K562 (cell line): ENCODE data around the gene ADK. TPM values are rescaled to one million over a fixed set of nuclear protein-coding genes. Genes with fewer than 3 reads are reported as not detected.

ENCODE experiments used
- ATAC-seq: fragments of 200-7000 bp; cut with Tn5 transposase; 3 replicates; pipeline ENCODE4 v1.9.1; 2020; ENCODE audit warnings: moderate library complexity
- BruUV-seq: library from RNA; stranded (reverse); fragments of 400-500 nt; replicated peaks from 2 replicates; lab custom pipeline; 2021; lab: Mats Ljungman, UMichigan
- CTCF ChIA-PET: fragments of 300-600 bp; formaldehyde crosslinking; extraction: SDS; loops from one replicate; lab custom pipeline; 2021; ENCODE audit warnings: low intra/inter-chr PET ratio; lab: Yijun Ruan, JAX
- POLR2A ChIA-PET: fragments of 300-600, 350-650 bp; sonication (Branson Sonifier 250); formaldehyde crosslinking; extraction: SDS; loops from one replicate; lab custom pipeline; 2021; ENCODE audit warnings: antibody characterized with exemption, inconsistent platforms; lab: Yijun Ruan, JAX
- DNase-seq, 4 experiments: peaks; one replicate each; pipeline versions ENCODE4 v3.0.0 to v3.0.0-alpha.2; 2011 to 2018; ENCODE audit warnings: low spot score in 3 of 4, mixed read lengths in 3 of 4; ENCODE audit errors: extremely low read depth in 1 of 4
- FAIRE-seq: peaks from 2 replicates; lab custom pipeline; 2011; peaks lifted over from hg19 to GRCh38; lab: Jason Lieb, UNC
- H2AFZ ChIP-seq: 2 replicates; pipeline ENCODE4 v1.6.0; 2011; ENCODE audit warnings: low read depth, low read length, control low read depth, inconsistent platforms
- H3K27ac ChIP-seq: fragments of 200-600 bp; 3 replicates; pipeline ENCODE4 v1.8.0; 2011; ENCODE audit warnings: low read depth, mild to moderate bottlenecking, control low read depth, inconsistent platforms, low read length, moderate library complexity, mixed read lengths; ENCODE audit errors: extremely low read depth
- H3K27me3 ChIP-seq, 2 experiments: fragments of 300-600 bp in 1 of 2; 2 replicates in 1 of 2; 3 replicates in 1 of 2; pipeline versions ENCODE4 v1.6.0 to v1.8.0; 2011; ENCODE audit warnings: inconsistent platforms in 2 of 2, low read length in 2 of 2, mild to moderate bottlenecking in 1 of 2, mixed read lengths in 1 of 2, moderate library complexity in 1 of 2; ENCODE audit not compliant: control insufficient read depth in 2 of 2, insufficient read depth in 2 of 2
- H3K36me3 ChIP-seq: fragments of 300-600 bp; 3 replicates; pipeline ENCODE4 v1.8.0; 2011; ENCODE audit warnings: mild to moderate bottlenecking, low read length, inconsistent platforms; ENCODE audit not compliant: control insufficient read depth, insufficient read depth
- H3K4me1 ChIP-seq, 2 experiments: fragments of 200-600 bp in 1 of 2; replicated peaks in 1 of 2; 2 replicates in 1 of 2; 3 replicates in 1 of 2; pipeline versions ENCODE4 v1.5.1 to v1.8.0; 2011; ENCODE audit warnings: inconsistent platforms in 2 of 2, low read length in 2 of 2, mild to moderate bottlenecking in 1 of 2, mixed read lengths in 1 of 2, moderate library complexity in 1 of 2; ENCODE audit not compliant: control insufficient read depth in 2 of 2, insufficient read depth in 2 of 2
- H3K4me2 ChIP-seq: 2 replicates; pipeline ENCODE4 v1.6.1; 2011; ENCODE audit warnings: low read length, control low read depth, inconsistent platforms, mixed read lengths; ENCODE audit not compliant: insufficient read depth
- H3K4me3 ChIP-seq: fragments of 200-600 bp; sonication (generic), shearing (Covaris generic); 2 replicates; pipeline ENCODE4 v1.5.1; 2016; ENCODE audit warnings: control low read depth, inconsistent platforms
- H3K79me2 ChIP-seq: fragments of 200-600 bp; 3 replicates; pipeline ENCODE4 v1.8.0; 2011; ENCODE audit warnings: low read length, inconsistent platforms; ENCODE audit not compliant: control insufficient read depth, insufficient read depth
- H3K9ac ChIP-seq, 2 experiments: 2 replicates each; pipeline versions ENCODE4 v1.6.0 to v1.6.1; 2011; ENCODE audit warnings: low read depth in 2 of 2, low read length in 2 of 2, control low read depth in 1 of 2, inconsistent platforms in 1 of 2, mild to moderate bottlenecking in 1 of 2, mixed read lengths in 1 of 2; ENCODE audit not compliant: insufficient read depth in 1 of 2
- H3K9me1 ChIP-seq: one replicate; pipeline ENCODE4 v1.6.0; 2011; ENCODE audit warnings: inconsistent platforms, mild to moderate bottlenecking, low read length, moderate library complexity; ENCODE audit not compliant: control insufficient read depth, insufficient read depth
- H3K9me3 ChIP-seq: replicated peaks from 2 replicates; pipeline ENCODE4 v1.5.1; 2011; ENCODE audit warnings: low read depth, low read length, inconsistent platforms; ENCODE audit not compliant: control insufficient read depth, insufficient read depth
- H4K20me1 ChIP-seq: replicated peaks from 2 replicates; pipeline ENCODE4 v1.6.1; 2011; ENCODE audit warnings: low read length, inconsistent platforms, mixed read lengths; ENCODE audit not compliant: control insufficient read depth, insufficient read depth
- ARID3A ChIP-seq: IDR thresholded peaks from 2 replicates; pipeline ENCODE4 v1.6.1; 2012; ENCODE audit warnings: low read depth, low read length, improper control_type of control experiment, borderline replicate concordance
- EP400 ChIP-seq: fragments of 450-650 bp; IDR thresholded peaks from 2 replicates; pipeline ENCODE4 v1.6.1; 2017; ENCODE audit warnings: antibody characterized with exemption, mild to moderate bottlenecking, moderate library complexity
- POLR2B ChIP-seq: fragments of 450-650 bp; IDR thresholded peaks from 2 replicates; pipeline ENCODE4 v1.6.1; 2018; ENCODE audit warnings: low read depth; ENCODE audit not compliant: partially characterized antibody
- POLR2H ChIP-seq: IDR thresholded peaks from 2 replicates; pipeline ENCODE4 v1.6.1; 2016; ENCODE audit warnings: missing genetic modification characterization, low read depth, mild to moderate bottlenecking, control low read depth, missing compliant biosample characterization, moderate library complexity
- PRDM10 ChIP-seq: fragments of 450-650 bp; IDR thresholded peaks from 2 replicates; pipeline ENCODE4 v1.6.1; 2018; ENCODE audit not compliant: partially characterized antibody
- RAD21 ChIP-seq, 2 experiments: fragments of 250-450 bp in 1 of 2; fragments of 450-650 bp in 1 of 2; sonication (Bioruptor Pico) in 1 of 2; formaldehyde crosslinking in 1 of 2; IDR thresholded peaks in 1 of 2; conservative IDR thresholded peaks in 1 of 2; 2 replicates each; pipeline versions ENCODE4 v1.4.0 to v1.8.0; 2020 to 2022; ENCODE audit warnings: mild to moderate bottlenecking in 2 of 2, moderate library complexity in 1 of 2
- SMC3 ChIP-seq: conservative IDR thresholded peaks from 2 replicates; pipeline ENCODE4 v1.6.1; 2011; ENCODE audit warnings: low read depth, low read length, improper control_type of control experiment; ENCODE audit not compliant: insufficient read depth
- TRIM24 ChIP-seq, 2 experiments: fragments of 450-650 bp; IDR thresholded peaks; 2 replicates each; pipeline ENCODE4 v1.6.1; 2016
- ZNF277 ChIP-seq: fragments of 250-450 bp; sonication (Bioruptor Pico); IDR thresholded peaks from 2 replicates; pipeline ENCODE4 v1.8.0; 2022; ENCODE audit warnings: inconsistent platforms, mild to moderate bottlenecking, moderate library complexity, borderline replicate concordance
- ZNF280A ChIP-seq: fragments of 450-650 bp; IDR thresholded peaks from 2 replicates; pipeline ENCODE4 v1.6.1; 2018; ENCODE audit warnings: mild to moderate bottlenecking, low read depth; ENCODE audit not compliant: partially characterized antibody
- WGBS: fragments of 100-300 bp; shearing (Covaris generic); methylation state at CpG from one replicate; pipeline ENCODE4 v1.1.6; 2016; ENCODE audit warnings: low coverage, mixed read lengths; ENCODE audit not compliant: insufficient coverage; ENCODE audit errors: missing lambda C conversion rate; 5-methylcytosine and 5-hydroxymethylcytosine counted together
- in situ Hi-C: fragments of 300-500 bp; cut with MboI; formaldehyde crosslinking; loops from 4 replicates; pipeline ENCODE4 v1.15.0; 2018; ENCODE audit warnings: inconsistent platforms, mixed read lengths
- intact Hi-C: fragments of 100-400 bp; cut with micrococcal nuclease; formaldehyde crosslinking; loops from 2 replicates; pipeline ENCODE4 v1.14.2; 2022
- polyA plus RNA-seq, 8 experiments: library from polyadenylated mRNA; depleted of rRNA in 4 of 8; stranded (reverse) in 5 of 8; unstranded in 3 of 8; fragments of >200 nt; fragmentation: Nextera tagmentation in 2 of 8; fragmentation: Illumina TruSeq in 1 of 8; extraction: Ambion mirVana in 2 of 8; extraction: Trizol in 1 of 8; gene quantifications; 2 replicates each; pipeline versions ENCODE4 v1.2.1 to v1.2.3, GENCODE V29; 2011 to 2014; ENCODE audit warnings: inconsistent platforms in 1 of 8, missing spikeins in 1 of 8
- total RNA-seq, 7 experiments: library from RNA; depleted of rRNA in 6 of 7; stranded (reverse); fragments of >200 nt in 6 of 7; fragmentation: Illumina TruSeq in 2 of 7; extraction: Trizol in 2 of 7; gene quantifications; 2 replicates each; pipeline versions ENCODE4 v1.2.1 to v1.2.3, GENCODE V29; 2011 to 2021; ENCODE audit warnings: low replicate concordance in 1 of 7

ADK gene
- total and polyA plus RNA-seq, 9 of the 15 experiments (the other 6 are each of a cell fraction or from before 2014, with no cell fraction given), result 54.2 to 97.8 (median 73.6) TPM

- TF ChIP-seq PRDM10, result no peak
These were observed 62.0 kb downstream of the ADK start (continued) for GRCh38 chr10:74213019-74213418.

- intact Hi-C loops, result loop anchor here (1.0 kb wide), 1 partner anchor 64 kb away; no protein-coding TSS in a partner anchor
- Histone ChIP-seq H3K27ac (no peak overlapping the region), H3K4me2 (no peak overlapping the region), H3K9me3 (peaks cover 6% of the 10 kb centered on the region), H3K9ac (no peak overlapping the region), H3K4me1 (no peaks in the 10 kb centered on the region), H3K79me2 (peaks cover 31% of the 10 kb centered on the region), H3K27me3 (no peaks in the 10 kb centered on the region), H3K9me1 (no peaks in the 10 kb centered on the region), H3K36me3 (peaks cover 14% of the 10 kb centered on the region; the same call in 2 of the 3 replicates), H3K4me3 (no peak overlapping the region), H2AFZ (no peak overlapping the region), H4K20me1 (no peaks in the 10 kb centered on the region)
- ATAC-seq, result peak; percentile 77
- no peak for FAIRE-seq
- POLR2A ChIA-PET, result interaction anchor here (0.5 to 1.8 kb wide), 3 partner anchors 10 to 1024 kb away, joined by 5 to 7 read pairs (median 6); no protein-coding TSS in a partner anchor
- DNase-seq, result peak; percentile 52 to 54 (median 54)
- TSS peak; percentile 4 for BruUV-seq
- WGBS, result 52% methylated on average over 3 of the region's 3 CpGs
- CTCF ChIA-PET, result interaction anchor here (0.7 kb wide), 1 partner anchor 354 kb away, joined by 3 read pairs; no protein-coding TSS in a partner anchor
- in situ Hi-C loops, result no loop called here
- TF ChIP-seq SMC3 (0 out of 2 replicates have a peak, but pooled peaks have one; percentile 12), TRIM24 (IDR thresholded peaks at IDR 0.05) (0 out of 4 replicates have a peak, but pooled peaks of 1 of the 2 experiments have one; percentile 34), EP400 (0 out of 2 replicates have a peak, but pooled peaks have one; percentile 18), ARID3A (peak; percentile 81; the same call in 1 of the 2 replicates), POLR2B (no peak), RAD21 (CRISPR knock-in tag; conservative IDR thresholded peaks at IDR 0.05 in 1 of 2, IDR thresholded peaks at IDR 0.05 in 1 of 2) (peak; percentile 42 to 47), ZNF277 (CRISPR knock-in tag) (no peak), ZNF280A (no peak), POLR2H (peak; percentile 58)
These were observed 62.6 kb downstream of the ADK start for GRCh38 chr10:74213571-74214162.
